ENCODE data around the gene CHST11.

The CHST11 gene

GRCh38 chr12:104628831-104629135 is 172.0 kb downstream of the CHST11 start:
- DNase-seq (ENCODE audit: low read depth in 2 of 2) = no peak

GRCh38 chr12:104630230-104630670 is 173.5 kb downstream of the CHST11 start:
- DNase-seq (ENCODE audit: low read depth in 2 of 2) = no peak

GRCh38 chr12:104631867-104632266 is 175.1 kb downstream of the CHST11 start:
- no peak for DNase-seq (ENCODE audit: low read depth in 2 of 2)

GRCh38 chr12:104632724-104633201 is 176.0 kb downstream of the CHST11 start:
- DNase-seq (ENCODE audit: low read depth in 2 of 2) = no peak

GRCh38 chr12:104634044-104634443 is 177.3 kb downstream of the CHST11 start:
- DNase-seq (ENCODE audit: low read depth in 2 of 2) = no peak

GRCh38 chr12:104634852-104635251 is 178.1 kb downstream of the CHST11 start:
- no peak for DNase-seq (ENCODE audit: low read depth in 2 of 2)

GRCh38 chr12:104635607-104636343 is 179.0 kb downstream of the CHST11 start:
- DNase-seq (ENCODE audit: low read depth in 2 of 2) = no peak

- DNase-seq (ENCODE audit: low read depth in 2 of 2) = no peak
Measured at GRCh38 chr12:104636496-104636895, 179.7 kb downstream of the CHST11 start.

- no peak for DNase-seq (ENCODE audit: low read depth in 2 of 2)
Measured at GRCh38 chr12:104637604-104638003, 180.9 kb downstream of the CHST11 start.

- DNase-seq (ENCODE audit: low read depth in 2 of 2) = no peak
Measured at GRCh38 chr12:104638218-104638850, 181.6 kb downstream of the CHST11 start.

GRCh38 chr12:104638851-104639240 is 182.1 kb downstream of the CHST11 start:
- no peak for DNase-seq (ENCODE audit: low read depth in 2 of 2)

- no peak for DNase-seq (ENCODE audit: low read depth in 2 of 2)
Measured at GRCh38 chr12:104640956-104641355, 184.2 kb downstream of the CHST11 start.

GRCh38 chr12:104641862-104642261 is 185.1 kb downstream of the CHST11 start:
- no peak for DNase-seq (ENCODE audit: low read depth in 2 of 2)

- no peak for DNase-seq (ENCODE audit: low read depth in 2 of 2)
Measured at GRCh38 chr12:104643093-104643818, 186.5 kb downstream of the CHST11 start.

GRCh38 chr12:104643819-104644669 is 187.3 kb downstream of the CHST11 start:
- DNase-seq (ENCODE audit: low read depth in 2 of 2) = no peak

GRCh38 chr12:104648756-104649155 is 192.0 kb downstream of the CHST11 start:
- DNase-seq (ENCODE audit: low read depth in 2 of 2) = no peak

GRCh38 chr12:104649217-104649824 is 192.6 kb downstream of the CHST11 start:
- no peak for DNase-seq (ENCODE audit: low read depth in 2 of 2)

- DNase-seq (ENCODE audit: low read depth in 2 of 2) = no peak
Measured at GRCh38 chr12:104649921-104650320, 193.2 kb downstream of the CHST11 start.

- DNase-seq (ENCODE audit: low read depth in 2 of 2) = no peak
Measured at GRCh38 chr12:104650541-104650940, 193.8 kb downstream of the CHST11 start.

GRCh38 chr12:104651811-104652210 is 195.1 kb downstream of the CHST11 start:
- DNase-seq (ENCODE audit: low read depth in 2 of 2) = no peak

GRCh38 chr12:104652358-104652757 is 195.6 kb downstream of the CHST11 start:
- DNase-seq (ENCODE audit: low read depth in 2 of 2) = no peak
